Kidney (tissue), 14 donors: ENCODE results near the gene YWHAE. TPM values are rescaled to one million over a fixed set of nuclear protein-coding genes. Genes with fewer than 3 reads are reported as not detected.

Experiments
- DNase-seq, 5 donors: peaks; one replicate each; pipeline ENCODE4 v3.0.0-alpha.2; 2013 to 2020
- FAIRE-seq: peaks from 2 replicates; lab custom pipeline; 2012; peaks lifted over from hg19 to GRCh38; lab: Jason Lieb, UNC
- H3K27ac ChIP-seq, 2 donors: one replicate each; pipeline ENCODE4 v1.7.0; 2013; ENCODE audit warnings: low read depth in 2 of 2, low read length in 2 of 2, inconsistent platforms in 1 of 2
- H3K27me3 ChIP-seq: one replicate; pipeline ENCODE4 v1.7.1; 2013; ENCODE audit warnings: low read length, inconsistent platforms; ENCODE audit not compliant: control insufficient read depth, insufficient read depth
- H3K36me3 ChIP-seq, 3 donors: one replicate each; pipeline versions ENCODE4 v1.7.0 to v1.7.1; 2013; ENCODE audit warnings: low read length in 3 of 3, control low read depth in 1 of 3, inconsistent platforms in 1 of 3; ENCODE audit not compliant: insufficient read depth in 3 of 3, control insufficient read depth in 2 of 3
- H3K4me1 ChIP-seq, 3 donors: one replicate each; pipeline versions ENCODE4 v1.7.0 to v1.7.1; 2013; ENCODE audit warnings: low read length in 3 of 3, inconsistent platforms in 1 of 3, low read depth in 1 of 3; ENCODE audit not compliant: control insufficient read depth in 2 of 3, insufficient read depth in 2 of 3
- H3K4me3 ChIP-seq, 3 donors: one replicate each; pipeline versions ENCODE4 v1.7.0 to v1.8.1; 2013; ENCODE audit warnings: low read length in 3 of 3, control low read depth in 1 of 3, inconsistent platforms in 1 of 3
- H3K9ac ChIP-seq, 3 donors: one replicate each; pipeline versions ENCODE4 v1.7.0 to v1.7.1; 2013; ENCODE audit warnings: low read length in 3 of 3, control low read depth in 1 of 3, inconsistent platforms in 1 of 3
- H3K9me3 ChIP-seq, 3 donors: one replicate each; pipeline versions ENCODE4 v1.7.0 to v1.7.1; 2013; ENCODE audit warnings: low read length in 3 of 3, control low read depth in 1 of 3, inconsistent platforms in 1 of 3; ENCODE audit not compliant: control insufficient read depth in 2 of 3, insufficient read depth in 1 of 3
- intact Hi-C: fragments of 100-400 bp; cut with DNase I; formaldehyde crosslinking; loops from one replicate; pipeline ENCODE4 v1.11.1; 2022
- polyA plus RNA-seq: library from polyadenylated mRNA; stranded (reverse); fragments of 350-450 nt; fragmentation: Illumina TruSeq; extraction: RNeasy Lipid Tissue Mini Kit (QIAGEN cat#74804); gene quantifications from one replicate; pipeline ENCODE4 v1.2.3, GENCODE V29; 2014; ENCODE audit warnings: low read depth, low replicate concordance; ENCODE audit not compliant: insufficient read depth
- total RNA-seq: library from RNA; stranded (reverse); fragmentation: NEBNext Ultra II Directional; extraction: Animal tissue kit (Norgen Biotek cat#: 25700); gene quantifications from one replicate; pipeline ENCODE4 v1.2.1, GENCODE V29; 2021
- TF ChIP-seq, protein P1 (sequence below): IDR thresholded peaks from 3 replicates; pipeline ENCODE4 v1.5.1; 2012; ENCODE audit warnings: mild to moderate bottlenecking, moderate library complexity, borderline replicate concordance; ENCODE audit not compliant: insufficient read depth; ENCODE audit errors: extremely low read depth
- donor health status: control.
- donor health status: control.
- donor health status: control.
- donor health status: control.
- donor health status: control.
- donor health status: DM: yes; HTN: yes; CAD: no.
- donor health status: Normal renal cell carcinoma (clear cell type).

YWHAE gene
- total and polyA plus RNA-seq, 2 donors from 2014 or later, result 495 to 591 TPM

DNA sequence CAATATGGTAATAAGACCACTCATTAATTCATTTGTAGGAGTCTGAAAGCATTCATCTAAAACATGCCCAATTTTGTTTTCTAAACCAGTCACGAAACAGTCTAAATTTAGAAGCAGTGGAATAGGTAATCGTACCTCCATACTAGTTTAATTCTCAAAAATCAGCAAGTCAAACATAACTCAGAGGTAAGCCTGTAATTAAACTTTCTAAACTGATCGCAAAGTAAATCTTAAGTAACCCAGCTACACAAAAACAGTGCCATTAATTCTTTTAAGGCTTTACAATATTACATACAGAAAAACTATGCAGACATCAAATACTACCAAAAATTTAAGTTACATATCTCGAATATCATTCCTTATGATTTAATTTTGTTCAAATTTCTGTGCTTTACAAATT lies 31.4 kb downstream of the YWHAE start:
- DNase-seq (no peak), FAIRE-seq (no peak)
- H3K4me1 ChIP-seq, result peaks cover under 1 to 26% (median 24%) of the 10 kb centered on the region in 3 donors
- TF ChIP-seq, protein P1, sequence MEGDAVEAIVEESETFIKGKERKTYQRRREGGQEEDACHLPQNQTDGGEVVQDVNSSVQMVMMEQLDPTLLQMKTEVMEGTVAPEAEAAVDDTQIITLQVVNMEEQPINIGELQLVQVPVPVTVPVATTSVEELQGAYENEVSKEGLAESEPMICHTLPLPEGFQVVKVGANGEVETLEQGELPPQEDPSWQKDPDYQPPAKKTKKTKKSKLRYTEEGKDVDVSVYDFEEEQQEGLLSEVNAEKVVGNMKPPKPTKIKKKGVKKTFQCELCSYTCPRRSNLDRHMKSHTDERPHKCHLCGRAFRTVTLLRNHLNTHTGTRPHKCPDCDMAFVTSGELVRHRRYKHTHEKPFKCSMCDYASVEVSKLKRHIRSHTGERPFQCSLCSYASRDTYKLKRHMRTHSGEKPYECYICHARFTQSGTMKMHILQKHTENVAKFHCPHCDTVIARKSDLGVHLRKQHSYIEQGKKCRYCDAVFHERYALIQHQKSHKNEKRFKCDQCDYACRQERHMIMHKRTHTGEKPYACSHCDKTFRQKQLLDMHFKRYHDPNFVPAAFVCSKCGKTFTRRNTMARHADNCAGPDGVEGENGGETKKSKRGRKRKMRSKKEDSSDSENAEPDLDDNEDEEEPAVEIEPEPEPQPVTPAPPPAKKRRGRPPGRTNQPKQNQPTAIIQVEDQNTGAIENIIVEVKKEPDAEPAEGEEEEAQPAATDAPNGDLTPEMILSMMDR, result no peak
- no peaks in the 10 kb centered on the region for H3K9me3 ChIP-seq
- H3K27me3 ChIP-seq, result no peaks in the 10 kb centered on the region
- peaks cover 3 to 5% (median 5%) of the 10 kb centered on the region in 3 donors for H3K36me3 ChIP-seq
- no peak overlapping the region for H3K27ac ChIP-seq
- no peak overlapping the region for H3K9ac ChIP-seq
- no peak overlapping the region for H3K4me3 ChIP-seq
- intact Hi-C loops, result no loop called here

DNA sequence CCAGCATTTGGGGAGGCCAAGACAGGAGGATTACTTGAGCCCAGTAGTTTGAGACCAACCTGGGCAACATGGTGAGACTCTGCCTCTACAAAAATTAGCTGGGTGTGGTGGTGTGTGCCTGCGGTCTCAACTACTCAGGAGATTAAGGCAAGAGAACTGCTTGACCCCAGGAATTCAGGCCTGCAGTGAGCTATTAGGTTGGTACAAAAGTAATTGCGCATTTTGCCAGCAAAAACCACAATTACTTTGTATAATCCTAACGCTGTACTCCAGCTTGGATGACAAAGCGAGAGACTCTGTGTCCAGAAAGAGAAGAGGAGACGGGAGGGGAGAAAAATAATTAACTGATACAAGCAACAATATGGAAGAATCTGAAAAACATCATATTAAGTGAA lies 32.7 kb downstream of the YWHAE start:
- TF ChIP-seq, protein P1, result no peak
- peaks cover 2 to 25% (median 17%) of the 10 kb centered on the region in 3 donors for H3K4me1 ChIP-seq
- no peak for FAIRE-seq
- peak in 1 of 5 donors; percentile 5 for DNase-seq
- peak overlapping the region in 1 of 3 donors; percentile 9 for H3K9ac ChIP-seq
- H3K9me3 ChIP-seq, result no peaks in the 10 kb centered on the region
- no peak overlapping the region for H3K4me3 ChIP-seq
- intact Hi-C loops, result no loop called here
- H3K27me3 ChIP-seq, result no peaks in the 10 kb centered on the region
- peaks cover 5 to 8% (median 6%) of the 10 kb centered on the region in 3 donors for H3K36me3 ChIP-seq
- H3K27ac ChIP-seq, result no peak overlapping the region

DNA sequence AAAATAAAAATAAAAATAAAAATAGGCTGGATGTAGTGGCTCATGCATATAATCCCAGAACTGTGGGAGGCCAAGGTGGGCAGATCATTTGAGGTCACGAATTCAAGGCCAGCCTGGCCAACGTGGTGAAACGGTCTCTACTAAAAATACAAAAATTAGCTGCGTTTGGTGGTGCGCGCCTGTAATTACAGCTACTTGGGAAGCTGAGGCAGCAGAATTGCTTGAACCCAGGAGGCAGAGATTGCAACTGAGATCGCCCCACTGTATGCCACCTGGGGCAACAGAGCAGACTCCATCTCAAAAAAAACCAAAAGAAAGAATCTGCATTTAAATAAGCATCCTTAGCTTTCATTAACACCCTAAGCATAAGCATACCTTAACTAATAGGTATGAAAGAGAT lies 33.8 kb downstream of the YWHAE start:
- FAIRE-seq (no peak), DNase-seq (no peak)
- no peak overlapping the region for H3K4me3 ChIP-seq
- no peak overlapping the region for H3K9ac ChIP-seq
- peaks cover 5 to 8% (median 6%) of the 10 kb centered on the region in 3 donors for H3K36me3 ChIP-seq
- peaks cover 2 to 20% (median 14%) of the 10 kb centered on the region in 3 donors for H3K4me1 ChIP-seq
- no peaks in the 10 kb centered on the region for H3K27me3 ChIP-seq
- TF ChIP-seq, protein P1, result no peak
- no peaks in the 10 kb centered on the region for H3K9me3 ChIP-seq
- intact Hi-C loops, result no loop called here
- H3K27ac ChIP-seq, result no peak overlapping the region
